ENCODE data around the gene SHMT2.

DNA sequence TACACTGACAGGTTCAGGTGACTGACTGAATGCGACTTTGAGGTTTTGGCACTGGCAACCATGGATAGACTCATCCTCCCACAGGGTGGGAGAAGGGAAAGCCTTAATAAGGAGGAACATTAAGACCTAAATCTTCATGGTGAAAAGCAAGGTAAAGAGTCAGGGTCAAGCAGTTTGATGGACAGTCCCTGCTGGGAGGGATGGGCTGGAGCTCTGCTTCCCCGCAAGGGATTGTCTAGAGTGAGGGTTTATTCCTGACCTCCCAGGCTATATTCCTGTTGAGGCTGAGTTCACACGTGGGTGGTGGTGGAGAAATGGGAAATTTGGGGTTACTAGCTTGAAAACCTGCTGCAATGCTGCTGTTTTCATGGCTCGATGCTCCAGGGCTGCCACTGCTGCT is 30.9 kb downstream of the SHMT2 start:
- TF ChIP-seq, protein P1, sequence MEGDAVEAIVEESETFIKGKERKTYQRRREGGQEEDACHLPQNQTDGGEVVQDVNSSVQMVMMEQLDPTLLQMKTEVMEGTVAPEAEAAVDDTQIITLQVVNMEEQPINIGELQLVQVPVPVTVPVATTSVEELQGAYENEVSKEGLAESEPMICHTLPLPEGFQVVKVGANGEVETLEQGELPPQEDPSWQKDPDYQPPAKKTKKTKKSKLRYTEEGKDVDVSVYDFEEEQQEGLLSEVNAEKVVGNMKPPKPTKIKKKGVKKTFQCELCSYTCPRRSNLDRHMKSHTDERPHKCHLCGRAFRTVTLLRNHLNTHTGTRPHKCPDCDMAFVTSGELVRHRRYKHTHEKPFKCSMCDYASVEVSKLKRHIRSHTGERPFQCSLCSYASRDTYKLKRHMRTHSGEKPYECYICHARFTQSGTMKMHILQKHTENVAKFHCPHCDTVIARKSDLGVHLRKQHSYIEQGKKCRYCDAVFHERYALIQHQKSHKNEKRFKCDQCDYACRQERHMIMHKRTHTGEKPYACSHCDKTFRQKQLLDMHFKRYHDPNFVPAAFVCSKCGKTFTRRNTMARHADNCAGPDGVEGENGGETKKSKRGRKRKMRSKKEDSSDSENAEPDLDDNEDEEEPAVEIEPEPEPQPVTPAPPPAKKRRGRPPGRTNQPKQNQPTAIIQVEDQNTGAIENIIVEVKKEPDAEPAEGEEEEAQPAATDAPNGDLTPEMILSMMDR (conservative IDR thresholded peaks at IDR 0.05; ENCODE audit: low read depth, low read length) = no peak
- TF ChIP-seq EZH2 (IDR thresholded peaks at IDR 0.05; ENCODE audit: low read length, unreplicated experiment) = no peak
